Adrenal gland (tissue), 5 donors: ENCODE data around the gene CD59.

Experiments used
- POLR2A ChIP-seq, 2 donors: fragments of 450-650 bp; IDR thresholded peaks; one replicate each; pipeline ENCODE4 v1.6.1; 2017; ENCODE audit warnings: antibody characterized with exemption in 2 of 2, mild to moderate bottlenecking in 2 of 2, moderate library complexity in 1 of 2
- TF ChIP-seq, protein P1 (sequence below), 6 experiments: fragments of 450-650 bp in 4 of 6; fragments of 200-600 bp in 2 of 6; sonication (generic) in 1 of 6; IDR thresholded peaks; 1 replicate in 5 of 6; 2 replicates in 1 of 6; pipeline versions ENCODE4 v1.5.1 to v1.8.0; 2016 to 2021; ENCODE audit warnings: antibody characterized with exemption in 6 of 6, mild to moderate bottlenecking in 2 of 6, moderate library complexity in 1 of 6
- donor health status: DM: no; HTN: no; CAD: no.

- TF ChIP-seq, protein P1, sequence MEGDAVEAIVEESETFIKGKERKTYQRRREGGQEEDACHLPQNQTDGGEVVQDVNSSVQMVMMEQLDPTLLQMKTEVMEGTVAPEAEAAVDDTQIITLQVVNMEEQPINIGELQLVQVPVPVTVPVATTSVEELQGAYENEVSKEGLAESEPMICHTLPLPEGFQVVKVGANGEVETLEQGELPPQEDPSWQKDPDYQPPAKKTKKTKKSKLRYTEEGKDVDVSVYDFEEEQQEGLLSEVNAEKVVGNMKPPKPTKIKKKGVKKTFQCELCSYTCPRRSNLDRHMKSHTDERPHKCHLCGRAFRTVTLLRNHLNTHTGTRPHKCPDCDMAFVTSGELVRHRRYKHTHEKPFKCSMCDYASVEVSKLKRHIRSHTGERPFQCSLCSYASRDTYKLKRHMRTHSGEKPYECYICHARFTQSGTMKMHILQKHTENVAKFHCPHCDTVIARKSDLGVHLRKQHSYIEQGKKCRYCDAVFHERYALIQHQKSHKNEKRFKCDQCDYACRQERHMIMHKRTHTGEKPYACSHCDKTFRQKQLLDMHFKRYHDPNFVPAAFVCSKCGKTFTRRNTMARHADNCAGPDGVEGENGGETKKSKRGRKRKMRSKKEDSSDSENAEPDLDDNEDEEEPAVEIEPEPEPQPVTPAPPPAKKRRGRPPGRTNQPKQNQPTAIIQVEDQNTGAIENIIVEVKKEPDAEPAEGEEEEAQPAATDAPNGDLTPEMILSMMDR (IDR thresholded peaks at IDR 0.05) = no peak
- no peak for TF ChIP-seq POLR2A (IDR thresholded peaks at IDR 0.05)
Observed at GRCh38 chr11:33708985-33709384, 27.2 kb downstream of the CD59 start.
